HG03558 (cell line): ENCODE measurements around the gene ATP8B4.
A peak's percentile ranks its signal among the peaks of the same experiment; 100 is the strongest.
"Not testable (repeated sequence)": the region's sequence is repeated elsewhere in the genome, so short reads cannot be mapped to it uniquely, and the experiment has no call there.

Experiments
- ATAC-seq: cut with Tn5 transposase; IDR thresholded peaks from one replicate; pipeline ENCODE4 v1.9.1; 2021; ENCODE audit warnings: moderate number of reproducible peaks; ENCODE audit not compliant: unreplicated experiment; ENCODE audit errors: extremely low read depth

ATP8B4 gene

DNA sequence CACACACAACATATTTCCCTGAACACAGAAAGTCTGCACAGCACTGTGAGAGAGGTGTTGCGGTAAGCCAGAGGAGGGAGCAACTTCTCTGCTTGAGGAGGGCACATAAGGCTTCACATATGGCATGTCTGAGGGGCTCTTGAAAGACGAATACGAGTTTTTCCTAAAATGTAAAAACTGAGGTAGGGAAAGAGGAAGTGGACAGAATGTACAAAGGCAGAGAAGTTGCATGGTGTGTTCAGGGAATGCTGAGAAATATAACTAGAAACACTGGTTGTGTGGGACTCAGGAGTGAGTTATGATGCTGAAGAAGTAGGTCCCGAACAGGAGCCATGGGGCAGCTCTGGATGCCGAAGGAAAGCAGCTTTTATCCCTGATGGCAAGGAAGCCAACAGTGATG is 22.8 kb upstream of the ATP8B4 start:
- ATAC-seq = no peak

DNA sequence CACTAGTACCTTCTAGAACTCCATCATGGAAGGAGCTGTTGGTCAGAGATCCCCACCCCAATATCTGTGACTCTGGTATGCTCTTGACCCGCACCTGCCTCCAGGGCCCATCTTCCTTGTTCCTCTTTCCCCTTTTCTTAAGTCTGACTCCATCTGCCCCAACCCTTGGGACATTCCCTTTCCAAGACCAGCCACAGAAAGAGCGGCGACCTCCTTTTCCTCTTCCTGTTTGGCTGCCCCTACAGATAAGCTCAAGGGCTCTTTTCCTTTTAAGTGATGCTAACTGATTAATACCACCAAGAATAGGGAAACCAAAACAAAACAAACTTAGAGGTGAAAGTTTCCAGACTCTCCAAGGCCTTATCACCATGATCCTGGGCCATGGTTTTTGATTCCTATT is 21.9 kb upstream of the ATP8B4 start:
- no peak for ATAC-seq

DNA sequence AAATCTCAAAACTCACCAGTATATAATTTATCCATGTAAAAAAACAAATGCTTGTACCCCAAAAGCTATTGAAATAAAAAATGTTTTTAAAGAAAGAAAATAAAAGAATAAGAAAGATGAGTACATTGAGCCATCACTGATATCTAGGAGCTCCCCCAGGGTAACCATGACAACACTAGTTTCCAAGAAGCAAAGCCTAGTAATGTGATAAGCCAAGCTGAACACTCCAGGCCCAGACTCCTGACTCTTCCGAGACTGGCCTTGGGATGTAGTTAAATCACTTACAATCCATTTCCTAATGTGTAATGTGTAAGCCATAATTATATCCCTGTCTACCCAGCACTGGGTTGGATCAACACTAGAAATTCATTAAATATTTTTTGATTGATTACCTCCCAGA is 21.1 kb upstream of the ATP8B4 start:
- no peak for ATAC-seq

DNA sequence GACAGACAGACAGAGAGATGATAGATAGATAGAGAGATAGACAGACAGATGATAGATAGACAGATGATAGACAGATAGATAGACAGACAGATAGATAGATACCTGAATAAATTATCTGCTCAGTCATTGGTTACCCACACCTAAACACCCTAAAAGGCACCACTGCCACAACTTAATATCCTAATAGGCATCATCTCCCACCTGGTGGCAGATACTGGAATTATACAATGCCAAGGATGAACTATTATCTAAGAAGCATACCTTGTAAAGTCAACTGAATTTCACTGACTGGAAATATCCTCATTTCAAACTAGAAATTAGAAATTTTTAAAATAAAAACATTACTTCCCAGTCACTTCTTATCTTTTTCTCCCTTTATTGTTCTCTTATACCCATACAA is 19.4 kb upstream of the ATP8B4 start:
- ATAC-seq = no peak

DNA sequence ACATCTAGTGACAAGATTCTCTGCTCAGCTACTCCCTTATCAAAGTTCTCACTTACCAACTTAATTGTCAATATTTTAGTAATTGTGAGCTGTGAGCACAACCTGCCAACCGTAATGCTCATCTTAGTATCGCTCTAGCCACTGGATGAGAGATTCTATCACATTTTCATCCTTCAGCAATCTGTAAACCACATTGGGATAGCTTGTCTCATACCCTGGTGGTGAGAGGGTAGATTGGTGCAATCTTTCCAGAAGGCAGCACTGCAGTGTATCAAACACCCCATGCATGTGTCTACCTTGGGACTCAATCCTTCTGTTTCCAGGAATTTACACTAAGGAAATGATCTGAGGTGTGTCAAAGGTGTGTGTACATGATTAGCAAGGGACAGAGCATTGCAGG is 18.9 kb upstream of the ATP8B4 start:
- ATAC-seq = no peak

DNA sequence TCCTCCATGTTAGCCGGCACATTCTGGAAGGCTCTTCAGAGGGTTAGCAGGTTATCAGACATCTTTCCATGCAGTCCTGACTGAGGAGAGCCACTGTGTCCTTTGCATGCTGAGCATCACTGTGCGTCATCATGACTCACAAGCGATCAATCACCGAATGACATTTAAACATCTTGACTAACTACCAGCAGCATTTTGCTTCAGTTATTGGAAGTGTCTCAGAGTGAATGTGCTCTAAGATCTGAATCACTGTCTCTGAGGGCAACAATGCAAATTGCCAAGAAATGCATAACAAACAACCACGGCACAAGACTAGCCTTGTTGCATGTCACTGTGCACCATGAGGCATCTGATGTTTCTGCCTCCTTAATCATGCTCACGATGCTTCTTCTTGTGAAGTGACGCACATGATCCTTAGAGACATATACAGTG is 18.3 kb upstream of the ATP8B4 start:
- ATAC-seq = no peak

DNA sequence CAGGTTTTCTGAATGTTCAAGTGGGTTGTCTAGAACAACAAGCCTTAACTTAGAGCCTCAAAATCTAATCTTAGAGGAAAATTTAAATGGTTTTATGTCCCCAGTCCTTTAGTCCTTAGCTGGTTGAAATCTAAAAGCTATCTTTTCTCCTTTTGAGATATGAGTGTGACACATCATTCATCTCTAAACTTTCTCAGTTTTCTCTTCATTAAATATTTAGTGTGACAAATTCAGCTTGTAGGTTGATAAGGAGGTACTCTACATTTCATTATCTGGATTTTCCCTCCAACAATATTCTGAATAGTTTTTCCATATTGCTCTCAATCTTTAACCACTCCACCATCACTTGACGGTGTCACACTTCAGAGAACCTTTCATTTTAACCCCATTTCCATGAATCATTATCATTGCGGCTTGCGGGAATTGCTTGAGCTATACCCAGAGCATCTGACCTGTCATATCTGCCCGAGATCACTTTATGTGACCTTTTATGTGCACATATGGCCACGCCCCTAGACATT is 16.1 kb upstream of the ATP8B4 start:
- peak; percentile 63 for ATAC-seq

DNA sequence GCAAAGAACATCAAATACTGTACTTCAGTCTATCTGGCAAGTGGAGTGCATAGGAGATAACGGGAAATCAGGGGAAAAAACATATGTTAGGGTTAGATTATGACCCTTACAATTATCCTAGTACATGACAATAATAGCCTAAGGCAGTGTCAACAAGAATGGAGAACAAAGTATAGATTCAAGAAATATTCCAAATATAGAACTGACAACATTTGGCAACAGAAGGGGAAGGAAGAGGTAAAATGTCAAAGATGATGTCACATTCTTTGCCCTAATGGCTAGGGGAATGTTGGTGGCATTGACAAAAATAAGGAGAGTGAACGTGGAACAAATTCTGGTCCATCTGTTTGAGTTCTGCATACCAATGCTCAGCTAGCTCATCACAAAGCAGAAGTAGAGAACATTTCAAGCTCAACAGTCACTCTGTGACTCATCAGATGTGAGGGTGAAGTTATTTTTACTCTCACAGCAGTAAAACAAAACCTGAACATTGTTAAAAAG is 15.5 kb upstream of the ATP8B4 start:
- ATAC-seq = peak; percentile 58

DNA sequence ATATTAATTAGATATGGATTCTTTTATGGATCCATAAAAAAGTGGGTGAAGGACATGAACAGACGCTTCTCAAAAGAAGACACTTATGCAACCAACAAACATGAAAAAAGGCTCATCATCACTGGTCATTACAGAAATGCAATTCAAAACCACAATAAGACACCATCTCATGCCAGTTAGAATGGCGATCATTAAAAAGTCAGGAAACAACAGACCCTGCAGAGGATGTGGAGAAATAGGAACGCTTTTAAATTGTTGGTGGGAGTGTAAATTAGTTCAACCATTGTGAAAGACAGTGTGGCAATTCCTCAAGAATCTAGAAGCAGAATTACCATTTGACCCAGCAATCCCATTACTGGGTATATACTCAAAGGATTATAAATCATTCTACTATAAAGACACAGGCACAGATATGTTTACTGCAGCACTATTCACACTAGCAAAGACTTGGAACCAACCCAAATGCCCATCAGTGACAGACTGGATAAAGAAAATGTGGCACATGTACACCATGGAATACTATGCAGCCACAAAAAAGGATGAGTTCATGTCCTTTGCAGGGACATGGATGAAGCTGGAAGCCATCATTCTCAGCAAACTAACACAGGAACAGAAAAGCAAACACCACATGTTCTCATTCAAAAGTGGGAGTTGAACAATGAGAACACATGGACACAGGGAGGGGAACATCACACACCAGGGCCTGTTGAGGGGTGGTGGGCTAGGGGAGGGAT is 13.4 kb upstream of the ATP8B4 start:
- not testable (repeated sequence) for ATAC-seq

DNA sequence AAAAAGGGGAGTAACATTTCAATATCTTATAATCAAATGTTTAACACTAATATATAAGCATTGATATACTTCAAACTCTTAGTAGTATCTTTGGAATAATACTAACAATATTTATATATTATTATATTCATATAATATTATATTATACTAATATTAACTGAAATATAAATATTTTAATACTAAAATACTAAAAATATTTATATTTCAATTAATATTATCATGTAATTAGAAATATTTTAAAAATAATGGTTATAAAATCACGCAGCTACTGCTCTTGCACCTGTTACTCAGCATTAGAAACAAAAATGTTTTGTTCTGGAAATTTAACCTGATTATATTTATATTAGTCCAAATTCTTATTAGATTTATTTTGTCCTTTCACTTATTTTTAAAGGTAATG is 12.6 kb upstream of the ATP8B4 start:
- ATAC-seq = no peak

DNA sequence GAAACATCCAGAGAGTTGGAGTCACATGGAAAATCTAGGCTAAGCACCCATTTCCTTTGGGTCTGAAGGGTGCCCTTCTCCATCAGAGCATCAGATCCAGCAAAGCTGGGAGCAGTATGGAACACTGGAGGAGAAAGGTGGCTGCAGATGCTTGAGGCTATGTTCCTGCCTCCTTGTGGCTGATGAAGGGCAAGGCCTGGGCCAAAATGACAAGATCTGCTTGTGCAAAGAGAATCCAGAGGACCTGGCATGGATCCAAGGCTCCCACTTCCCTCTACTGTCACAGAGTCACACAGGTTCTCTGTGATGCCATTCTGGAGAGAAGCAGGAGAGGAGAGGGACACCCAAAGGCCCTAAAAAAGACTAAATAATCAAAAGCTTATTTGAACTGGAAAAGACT is 9.2 kb upstream of the ATP8B4 start:
- ATAC-seq = no peak

DNA sequence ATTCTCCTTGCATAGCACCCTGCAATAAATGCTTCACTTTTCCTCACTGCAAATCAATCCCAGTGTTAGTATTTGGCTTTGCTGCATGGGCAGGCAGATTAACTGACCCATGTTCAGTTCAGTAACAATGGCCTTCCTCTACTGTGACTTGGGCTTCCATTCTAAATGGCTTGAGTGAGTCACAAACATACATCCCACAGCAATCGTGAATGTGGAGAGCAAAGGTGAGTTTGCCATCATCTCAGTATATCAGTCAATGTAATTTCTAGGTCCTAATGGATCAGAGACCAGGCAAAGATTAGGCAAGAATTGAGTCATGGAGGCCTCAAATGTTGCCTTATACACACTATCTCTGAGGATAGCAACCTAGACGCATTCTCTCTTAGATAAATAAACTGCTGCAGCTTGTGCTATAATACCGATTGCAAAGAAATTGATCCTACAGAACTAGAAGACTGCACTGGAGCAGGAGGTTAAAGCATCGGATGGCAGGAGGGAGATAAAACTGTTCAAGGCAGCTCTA is 8.3 kb upstream of the ATP8B4 start:
- no peak for ATAC-seq

DNA sequence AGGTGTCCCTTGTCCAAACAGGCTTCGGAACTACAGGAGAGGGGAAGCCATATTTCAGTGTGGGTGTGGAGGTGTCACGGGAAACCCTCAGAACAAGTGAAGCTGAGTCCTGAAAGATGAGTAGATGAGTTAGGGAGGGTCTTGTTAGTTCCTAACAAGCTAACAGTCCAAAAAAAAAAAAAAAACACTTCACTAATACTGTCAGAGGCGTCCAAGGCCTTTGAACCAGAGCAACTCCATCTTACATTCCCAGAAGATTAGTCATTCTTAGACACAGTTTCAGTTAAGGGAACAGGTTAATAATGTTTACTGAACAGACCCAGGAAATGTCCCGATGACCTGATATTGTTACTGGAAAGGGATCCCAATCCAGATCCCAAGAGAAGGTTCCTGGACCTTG is 7.0 kb upstream of the ATP8B4 start:
- no peak for ATAC-seq

DNA sequence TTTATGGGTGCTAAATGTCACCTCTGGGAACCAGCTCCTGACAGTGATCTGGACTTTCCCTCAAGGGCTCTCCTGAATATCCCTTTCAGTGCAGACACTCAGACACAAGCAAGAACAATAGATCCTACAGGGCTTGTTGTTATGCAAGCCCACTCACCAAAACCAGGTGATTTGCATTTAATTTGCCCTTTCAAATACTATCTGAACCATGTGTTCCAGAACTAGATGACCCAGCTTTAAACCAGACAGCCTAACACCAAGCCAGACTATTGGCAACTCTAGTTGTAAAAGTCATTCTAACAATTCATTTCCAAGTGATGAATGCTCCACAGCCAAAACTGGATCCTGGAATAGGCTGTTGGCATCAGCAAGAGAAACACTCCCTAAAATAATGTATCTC is 5.6 kb upstream of the ATP8B4 start:
- no peak for ATAC-seq

DNA sequence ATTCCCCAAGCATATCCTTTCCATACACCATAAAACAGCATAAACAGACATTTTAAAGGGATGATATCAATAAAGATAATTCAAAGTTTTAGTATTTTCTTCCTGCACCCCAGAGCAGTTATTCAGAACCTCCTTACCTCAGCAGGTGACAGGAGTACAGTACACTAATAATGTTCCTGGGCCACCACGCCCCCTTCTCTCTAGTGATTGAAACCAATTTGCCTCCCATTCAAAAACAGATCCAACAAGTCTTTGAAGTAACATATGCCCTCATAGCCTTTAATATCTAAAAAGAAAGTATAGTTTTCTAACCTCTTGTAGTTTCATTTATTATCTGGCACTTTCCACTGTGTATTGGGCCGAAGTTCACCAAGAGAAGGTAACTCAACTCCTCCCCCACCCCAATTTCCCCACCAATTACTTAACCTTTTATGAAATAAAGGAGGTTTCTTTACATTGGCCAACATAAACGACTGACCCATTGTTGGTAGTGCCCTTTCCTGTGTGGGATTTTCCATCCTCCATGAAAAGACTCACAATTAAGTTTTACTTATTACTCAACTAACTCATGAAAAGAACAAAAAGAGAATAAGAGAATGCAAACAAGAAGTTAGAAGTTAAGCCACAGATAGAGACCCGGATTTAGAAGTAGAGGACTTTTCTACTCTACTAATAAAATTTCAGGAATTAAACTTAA is 5.0 kb upstream of the ATP8B4 start:
- ATAC-seq = no peak

DNA sequence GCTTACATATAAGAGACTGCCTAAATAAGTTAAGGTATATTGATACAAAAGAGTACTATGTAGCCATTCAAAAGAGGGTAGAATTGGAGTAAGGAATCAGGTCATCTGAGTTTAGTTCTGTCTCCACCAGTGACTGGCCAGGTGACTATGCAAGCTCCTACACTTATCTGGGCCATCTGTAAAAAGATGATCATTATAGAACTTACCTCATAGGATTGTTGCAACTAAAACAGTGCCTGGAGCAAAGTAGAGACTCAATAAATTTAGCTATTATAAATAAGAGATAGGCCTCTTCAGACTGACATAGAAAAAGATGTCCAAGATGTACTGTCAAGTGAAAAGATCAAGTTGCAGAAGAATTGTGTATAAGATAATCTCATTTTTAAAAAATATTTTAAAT is 1.7 kb upstream of the ATP8B4 start:
- ATAC-seq = no peak

DNA sequence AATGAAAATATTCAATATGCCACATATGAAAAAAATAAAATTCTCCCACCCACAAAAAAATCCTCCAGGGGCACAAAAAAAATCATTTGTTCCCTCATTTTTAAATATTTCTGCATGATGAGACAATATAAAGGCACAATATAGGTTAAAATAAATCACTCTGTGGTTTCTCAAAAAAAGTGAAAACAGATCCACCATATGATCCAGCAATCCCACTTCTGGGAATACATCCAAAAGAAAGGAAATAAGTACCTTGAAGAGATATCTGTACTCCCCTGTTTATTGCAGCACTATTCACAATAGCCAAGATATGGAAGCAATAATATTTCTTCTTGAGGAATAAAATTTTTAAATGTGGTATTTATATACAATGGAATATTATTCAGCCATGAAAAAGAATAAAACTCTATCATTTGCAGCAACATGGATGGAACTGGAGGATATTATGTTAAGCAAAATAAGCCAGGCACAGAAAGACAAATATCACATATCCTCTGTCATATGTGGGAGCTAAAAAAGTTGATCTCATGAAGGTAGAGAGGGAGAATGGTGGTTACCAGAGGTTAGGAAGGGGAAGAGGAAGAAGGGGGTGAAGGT is 1.5 kb downstream of the ATP8B4 start:
- no peak for ATAC-seq

DNA sequence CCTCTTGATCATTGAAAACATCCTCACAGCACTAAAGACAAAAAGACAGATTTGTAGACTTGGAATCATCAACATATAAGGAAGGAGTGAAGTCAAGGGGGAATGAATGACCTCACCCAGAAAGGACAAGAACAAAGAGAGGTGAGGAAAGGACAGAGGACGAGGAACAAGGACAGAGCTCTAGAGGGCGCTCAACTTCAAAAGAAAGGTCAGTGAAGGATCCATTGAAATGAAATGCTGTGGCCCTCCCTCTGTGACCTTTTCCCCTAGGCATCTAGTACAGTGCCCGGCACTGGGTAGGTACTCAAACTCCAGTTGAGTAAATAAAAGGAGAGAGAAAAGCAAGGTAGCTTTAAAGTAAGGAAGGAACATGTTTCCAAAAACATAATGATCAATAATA is 2.6 kb downstream of the ATP8B4 start:
- ATAC-seq = no peak

DNA sequence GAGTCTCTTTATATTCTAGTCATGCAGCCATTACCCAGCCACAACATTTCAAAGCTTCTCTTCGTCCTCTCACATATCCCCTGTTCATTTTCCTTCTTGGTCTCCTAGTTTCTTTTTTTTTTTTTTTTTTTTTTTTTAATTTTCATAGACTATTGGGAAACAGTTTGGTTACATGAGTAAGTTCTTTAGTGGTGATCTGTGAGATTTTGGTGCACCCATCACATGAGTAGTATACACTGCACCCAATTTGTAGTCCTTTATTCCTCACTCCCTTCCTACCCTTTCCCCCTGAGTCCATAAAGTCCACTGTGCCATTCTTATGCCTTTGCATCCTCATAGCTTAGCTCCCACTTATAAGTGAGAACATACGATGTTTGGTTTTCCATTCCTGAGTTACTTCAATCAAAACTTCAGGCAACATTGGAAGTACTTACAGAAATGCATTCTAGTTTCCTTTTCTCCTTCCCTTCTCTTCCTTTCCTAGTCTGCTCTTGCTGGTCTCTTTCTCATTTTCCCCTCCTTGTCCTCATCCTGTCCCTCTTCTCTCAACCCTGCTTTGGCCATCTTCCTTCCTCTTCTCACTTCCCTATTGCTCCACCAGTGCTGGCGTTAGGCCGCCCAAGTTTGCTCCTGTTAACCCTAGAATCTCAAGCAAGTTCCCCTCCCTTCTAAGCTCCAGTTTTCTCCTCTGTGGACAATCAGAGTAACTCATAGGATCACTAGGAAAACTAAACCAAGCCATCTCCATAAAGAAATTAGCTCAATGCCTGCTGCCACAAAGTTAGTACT is 4.8 kb downstream of the ATP8B4 start:
- no peak for ATAC-seq

DNA sequence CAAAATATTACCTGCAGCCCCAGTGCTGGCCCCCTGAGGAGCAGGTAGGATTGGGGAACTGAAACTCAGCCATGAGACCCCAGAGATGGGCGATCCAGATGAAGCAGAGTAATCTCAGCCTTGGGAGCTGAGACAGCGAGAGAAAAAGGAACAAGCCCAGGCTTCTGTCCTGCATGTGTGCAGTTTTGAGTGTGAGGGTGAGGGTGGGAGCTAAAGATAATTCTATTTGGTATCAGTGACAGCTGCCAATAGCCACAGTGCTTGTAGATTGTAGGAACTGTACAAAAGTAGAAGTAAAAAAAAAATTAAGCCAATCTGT is 5.9 kb downstream of the ATP8B4 start:
- no peak for ATAC-seq
